Natural killer cell (primary cell): ENCODE data around the gene SETD3. TPM values are rescaled to one million over a fixed set of nuclear protein-coding genes. Genes with fewer than 3 reads are reported as not detected.

Experiments
- ATAC-seq, 3 donors: fragments of 150-1000 bp in 2 of 3; fragments of 200-7000 bp in 1 of 3; cut with Tn5 transposase; 1 replicate in 1 of 3; 2 replicates in 2 of 3; pipeline ENCODE4 v1.10.0; 2021; ENCODE audit warnings: mild to moderate bottlenecking in 2 of 3, moderate library complexity in 2 of 3
- DNase-seq, 2 donors: peaks; one replicate each; pipeline versions ENCODE4 v3.0.0 to v3.0.0-alpha.2; 2013 to 2021; ENCODE audit warnings: mixed read lengths in 1 of 2
- H3K27ac ChIP-seq: one replicate; pipeline ENCODE4 v1.5.1; 2013; ENCODE audit warnings: mild to moderate bottlenecking, low read length
- H3K27me3 ChIP-seq: one replicate; pipeline ENCODE4 v1.6.1; 2013; ENCODE audit warnings: low read length; ENCODE audit not compliant: control insufficient read depth, insufficient read depth
- H3K36me3 ChIP-seq: one replicate; pipeline ENCODE4 v1.6.1; 2013; ENCODE audit warnings: low read length; ENCODE audit not compliant: control insufficient read depth, insufficient read depth
- H3K4me1 ChIP-seq: one replicate; pipeline ENCODE4 v1.6.1; 2013; ENCODE audit warnings: low read length; ENCODE audit not compliant: control insufficient read depth, insufficient read depth
- H3K4me3 ChIP-seq: one replicate; pipeline ENCODE4 v1.5.1; 2013; ENCODE audit warnings: low read length
- H3K9me3 ChIP-seq: one replicate; pipeline ENCODE4 v1.6.1; 2013; ENCODE audit warnings: low read length; ENCODE audit not compliant: control insufficient read depth, insufficient read depth
- H3K27ac Mint-ChIP-seq, 2 donors: one replicate each; pipeline ENCODE4 v1.8.0; 2022; ENCODE audit warnings: mild to moderate bottlenecking in 2 of 2, mixed read lengths in 2 of 2, moderate library complexity in 1 of 2
- H3K27me3 Mint-ChIP-seq, 2 donors: one replicate each; pipeline ENCODE4 v1.8.0; 2022; ENCODE audit warnings: low read depth in 2 of 2, mixed read lengths in 2 of 2
- H3K36me3 Mint-ChIP-seq: one replicate; pipeline ENCODE4 v1.8.0; 2022; ENCODE audit warnings: mixed read lengths
- H3K4me1 Mint-ChIP-seq, 2 donors: one replicate each; pipeline ENCODE4 v1.8.0; 2022; ENCODE audit warnings: mixed read lengths in 2 of 2
- H3K4me3 Mint-ChIP-seq: one replicate; pipeline ENCODE4 v1.8.0; 2022; ENCODE audit warnings: mild to moderate bottlenecking, moderate library complexity, mixed read lengths
- H3K9me3 Mint-ChIP-seq, 2 donors: one replicate each; pipeline ENCODE4 v1.8.0; 2022; ENCODE audit warnings: mixed read lengths in 2 of 2
- WGBS: methylation state at CpG from one replicate; pipeline ENCODE4 v1.1.7; 2013; ENCODE audit warnings: missing lambda C conversion rate; ENCODE audit not compliant: insufficient coverage; 5-methylcytosine and 5-hydroxymethylcytosine counted together
- intact Hi-C: fragments of 100-400 bp; cut with micrococcal nuclease; formaldehyde crosslinking; loops from one replicate; pipeline ENCODE4 v1.14.2; 2022
- total RNA-seq, 4 donors: library from RNA; stranded (reverse); fragments of 120-200 nt in 1 of 4; gene quantifications; one replicate each; pipeline versions ENCODE4 v1.2.3 to v1.2.4, GENCODE V29; 2013 to 2022
- TF ChIP-seq, protein P1 (sequence below): fragments of 200-600 bp; IDR thresholded peaks from one replicate; pipeline ENCODE4 v1.8.0; 2022; ENCODE audit warnings: antibody characterized with exemption

SETD3 gene
- total RNA-seq, 3 donors from 2014 or later (not counting 1 experiment from before 2014, with no cell fraction given), result 111 to 160 (median 137) TPM

DNA sequence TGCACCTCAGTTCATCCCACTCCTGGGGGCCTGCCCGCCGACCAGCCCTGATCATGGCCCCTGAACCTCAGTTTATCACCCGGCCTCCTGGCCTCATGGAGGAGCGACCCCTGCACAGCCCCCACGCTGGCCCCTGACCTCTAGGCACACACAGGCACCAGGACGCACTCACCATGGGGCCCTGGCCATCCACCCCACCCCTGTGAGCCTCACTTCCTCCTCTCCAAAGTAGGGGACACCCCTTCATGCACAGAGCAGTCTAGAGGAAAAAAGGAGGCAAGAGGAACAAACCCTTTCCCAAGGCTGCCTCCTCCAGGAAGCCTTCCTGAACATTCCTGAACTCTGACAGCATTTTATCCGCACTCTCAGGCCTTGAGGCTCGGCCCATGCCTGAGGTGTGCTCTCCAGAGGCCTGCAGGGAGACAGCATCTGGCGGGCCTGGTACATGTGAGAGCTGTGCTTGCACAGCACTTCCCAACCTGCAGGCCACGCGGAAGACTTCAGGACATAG is 40.0 kb upstream of the SETD3 start:
- H3K27ac ChIP-seq, result no peak overlapping the region
- no peak overlapping the region for H3K4me3 Mint-ChIP-seq
- H3K27ac Mint-ChIP-seq, result no peak overlapping the region

DNA sequence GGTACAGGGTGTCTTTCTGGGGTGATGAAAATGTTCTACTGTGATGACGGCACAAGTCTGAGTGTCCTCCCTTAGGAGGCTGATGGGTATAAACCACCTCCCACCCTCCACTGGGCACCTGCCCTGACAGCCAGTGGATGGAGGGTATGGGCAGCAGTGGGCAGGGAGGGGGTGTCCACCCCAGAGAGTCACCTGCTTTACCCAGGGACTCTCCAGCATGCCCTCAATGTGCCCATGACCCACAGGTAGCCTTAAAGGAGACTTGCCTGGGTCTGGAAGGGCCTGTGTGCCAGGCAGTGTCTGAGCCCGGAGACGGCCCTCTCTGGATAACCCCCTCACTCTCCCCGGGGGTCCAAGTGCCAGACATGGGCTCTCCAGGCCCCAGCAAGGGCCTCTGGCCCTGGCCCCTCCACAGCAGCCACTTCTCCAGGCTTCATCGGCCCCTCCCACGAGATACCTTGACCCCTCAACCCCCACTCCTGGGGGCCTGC is 39.3 kb upstream of the SETD3 start:
- no peak overlapping the region for H3K27ac Mint-ChIP-seq
- TF ChIP-seq, protein P1, sequence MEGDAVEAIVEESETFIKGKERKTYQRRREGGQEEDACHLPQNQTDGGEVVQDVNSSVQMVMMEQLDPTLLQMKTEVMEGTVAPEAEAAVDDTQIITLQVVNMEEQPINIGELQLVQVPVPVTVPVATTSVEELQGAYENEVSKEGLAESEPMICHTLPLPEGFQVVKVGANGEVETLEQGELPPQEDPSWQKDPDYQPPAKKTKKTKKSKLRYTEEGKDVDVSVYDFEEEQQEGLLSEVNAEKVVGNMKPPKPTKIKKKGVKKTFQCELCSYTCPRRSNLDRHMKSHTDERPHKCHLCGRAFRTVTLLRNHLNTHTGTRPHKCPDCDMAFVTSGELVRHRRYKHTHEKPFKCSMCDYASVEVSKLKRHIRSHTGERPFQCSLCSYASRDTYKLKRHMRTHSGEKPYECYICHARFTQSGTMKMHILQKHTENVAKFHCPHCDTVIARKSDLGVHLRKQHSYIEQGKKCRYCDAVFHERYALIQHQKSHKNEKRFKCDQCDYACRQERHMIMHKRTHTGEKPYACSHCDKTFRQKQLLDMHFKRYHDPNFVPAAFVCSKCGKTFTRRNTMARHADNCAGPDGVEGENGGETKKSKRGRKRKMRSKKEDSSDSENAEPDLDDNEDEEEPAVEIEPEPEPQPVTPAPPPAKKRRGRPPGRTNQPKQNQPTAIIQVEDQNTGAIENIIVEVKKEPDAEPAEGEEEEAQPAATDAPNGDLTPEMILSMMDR, result no peak
- H3K9me3 ChIP-seq, result no peaks in the 10 kb centered on the region
- H3K27me3 Mint-ChIP-seq, result no peaks in the 10 kb centered on the region
- intact Hi-C loops, result no loop called here
- no peaks in the 10 kb centered on the region for H3K36me3 ChIP-seq
- H3K9me3 Mint-ChIP-seq, result no peaks in the 10 kb centered on the region
- H3K4me3 ChIP-seq, result no peak overlapping the region
- no peak for ATAC-seq
- H3K4me3 Mint-ChIP-seq, result no peak overlapping the region
- no peak for DNase-seq
- H3K36me3 Mint-ChIP-seq, result no peaks in the 10 kb centered on the region
- WGBS, result 91% methylated on average over 5 of the region's 6 CpGs
- H3K4me1 Mint-ChIP-seq, result no peaks in the 10 kb centered on the region
- H3K4me1 ChIP-seq, result peaks cover 5% of the 10 kb centered on the region
- no peaks in the 10 kb centered on the region for H3K27me3 ChIP-seq
- H3K27ac ChIP-seq, result no peak overlapping the region

More for the DNA sequence above, 40.0 kb upstream of the SETD3 start:
- H3K4me1 Mint-ChIP-seq, result no peaks in the 10 kb centered on the region
- H3K27me3 Mint-ChIP-seq, result no peaks in the 10 kb centered on the region
- DNase-seq (no peak), ATAC-seq (no peak)
- Histone ChIP-seq H3K27me3 (no peaks in the 10 kb centered on the region), H3K36me3 (no peaks in the 10 kb centered on the region), H3K4me1 (peaks cover 5% of the 10 kb centered on the region), H3K4me3 (no peak overlapping the region), H3K9me3 (no peaks in the 10 kb centered on the region)
- 87% methylated on average over 11 of the region's 11 CpGs for whole genome bisulfite sequencing
- TF ChIP-seq, protein P1, result no peak
- H3K36me3 Mint-ChIP-seq, result no peaks in the 10 kb centered on the region
- no peaks in the 10 kb centered on the region for H3K9me3 Mint-ChIP-seq
- intact Hi-C loops, result no loop called here

DNA sequence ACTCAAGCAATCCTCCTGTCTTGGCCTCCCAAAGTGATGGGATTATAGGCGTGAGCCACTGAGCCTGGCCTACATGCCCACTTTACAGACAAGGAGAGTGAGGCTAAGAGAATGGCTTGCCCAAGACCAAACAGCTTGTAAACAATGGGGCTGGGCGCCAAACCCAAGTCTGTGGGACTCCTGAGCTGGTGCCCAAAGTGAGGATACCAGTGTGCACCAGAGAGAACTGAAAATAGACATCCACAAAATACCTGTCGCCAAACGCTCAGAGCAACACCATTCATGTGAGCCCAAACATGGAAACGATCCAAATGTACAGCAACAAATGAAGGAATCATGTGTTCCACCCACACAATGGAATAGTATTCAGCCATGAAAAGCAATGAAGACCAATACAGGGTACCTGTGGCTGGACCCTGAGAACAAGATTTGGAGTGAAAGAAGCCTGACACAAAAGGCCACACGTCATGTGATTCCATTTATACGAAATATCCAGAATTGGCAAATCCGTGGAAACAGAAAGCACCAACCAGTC is 38.8 kb upstream of the SETD3 start:
- Histone ChIP-seq H3K4me1 (peaks cover 5% of the 10 kb centered on the region), H3K9me3 (no peaks in the 10 kb centered on the region), H3K4me3 (no peak overlapping the region), H3K27me3 (no peaks in the 10 kb centered on the region), H3K36me3 (no peaks in the 10 kb centered on the region), H3K27ac (no peak overlapping the region)
- no peak for ATAC-seq
- 95% methylated on average over 8 of the region's 8 CpGs for WGBS
- intact Hi-C loops, result no loop called here
- no peaks in the 10 kb centered on the region for H3K9me3 Mint-ChIP-seq
- no peak overlapping the region for H3K4me3 Mint-ChIP-seq
- TF ChIP-seq, protein P1, result no peak
- H3K4me1 Mint-ChIP-seq, result no peaks in the 10 kb centered on the region
- H3K36me3 Mint-ChIP-seq, result no peaks in the 10 kb centered on the region
- H3K27ac Mint-ChIP-seq, result no peak overlapping the region
- H3K27me3 Mint-ChIP-seq, result no peaks in the 10 kb centered on the region
- DNase-seq, result no peak
